Neuronal stem cell (in vitro differentiated cells): ENCODE results near the gene GRAPL.
"Not testable (repeated sequence)": the region's sequence is repeated elsewhere in the genome, so short reads cannot be mapped to it uniquely, and the experiment has no call there.

Source experiments
- DNase-seq: peaks from one replicate; pipeline ENCODE4 v3.0.0-alpha.2; 2013; ENCODE audit warnings: low spot score
- H2AFZ ChIP-seq: one replicate; pipeline ENCODE4 v1.6.1; 2013; ENCODE audit warnings: mild to moderate bottlenecking, low read length, inconsistent platforms
- H2AK5ac ChIP-seq: 2 replicates; pipeline ENCODE4 v1.6.1; 2013; ENCODE audit warnings: low read depth, mild to moderate bottlenecking, inconsistent platforms, low read length, moderate library complexity, mixed read lengths
- H2BK120ac ChIP-seq: 2 replicates; pipeline ENCODE4 v1.6.1; 2013; ENCODE audit warnings: low read depth, mild to moderate bottlenecking, inconsistent platforms, low read length, moderate library complexity, mixed read lengths
- H2BK12ac ChIP-seq: one replicate; pipeline ENCODE4 v1.6.1; 2013; ENCODE audit warnings: low read length, inconsistent platforms
- H2BK15ac ChIP-seq: 2 replicates; pipeline ENCODE4 v1.6.1; 2013; ENCODE audit warnings: mild to moderate bottlenecking, low read length, inconsistent platforms, mixed read lengths
- H2BK5ac ChIP-seq: one replicate; pipeline ENCODE4 v1.6.1; 2013; ENCODE audit warnings: inconsistent platforms, mild to moderate bottlenecking, low read length, moderate library complexity
- H3K14ac ChIP-seq: one replicate; pipeline ENCODE4 v1.6.1; 2013; ENCODE audit warnings: low read length, inconsistent platforms
- H3K18ac ChIP-seq: 2 replicates; pipeline ENCODE4 v1.6.1; 2013; ENCODE audit warnings: low read length, inconsistent platforms
- H3K23ac ChIP-seq: 2 replicates; pipeline ENCODE4 v1.6.1; 2013; ENCODE audit warnings: low read depth, mild to moderate bottlenecking, mixed read lengths, low read length, inconsistent platforms; ENCODE audit not compliant: poor library complexity
- H3K27ac ChIP-seq: replicated peaks from 3 replicates; pipeline ENCODE4 v1.5.1; 2013; ENCODE audit warnings: low read length, inconsistent platforms
- H3K27me3 ChIP-seq, 3 experiments: 2 replicates each; pipeline ENCODE4 v1.6.1; 2013; ENCODE audit warnings: low read length in 3 of 3, mild to moderate bottlenecking in 2 of 3, inconsistent platforms in 1 of 3, low read depth in 1 of 3, mixed read lengths in 1 of 3, moderate library complexity in 1 of 3; ENCODE audit not compliant: control insufficient read depth in 3 of 3, insufficient read depth in 3 of 3
- H3K36me3 ChIP-seq, 2 donors: replicated peaks in 1 of 2; 2 replicates each; pipeline ENCODE4 v1.6.1; 2013; ENCODE audit warnings: low read length in 2 of 2; ENCODE audit not compliant: control insufficient read depth in 2 of 2, insufficient read depth in 2 of 2
- H3K4ac ChIP-seq: 2 replicates; pipeline ENCODE4 v1.6.1; 2013; ENCODE audit warnings: inconsistent platforms, mild to moderate bottlenecking, low read length, moderate library complexity
- H3K4me1 ChIP-seq, 2 donors: 1 replicate in 1 of 2; 2 replicates in 1 of 2; pipeline ENCODE4 v1.6.1; 2013; ENCODE audit warnings: low read length in 2 of 2, low read depth in 1 of 2; ENCODE audit not compliant: control insufficient read depth in 2 of 2, insufficient read depth in 1 of 2
- H3K4me2 ChIP-seq: one replicate; pipeline ENCODE4 v1.6.1; 2013; ENCODE audit warnings: mild to moderate bottlenecking, low read length, inconsistent platforms; ENCODE audit not compliant: insufficient read depth, poor library complexity, severe bottlenecking
- H3K4me3 ChIP-seq, 2 donors: 2 replicates each; pipeline ENCODE4 v1.5.1; 2013; ENCODE audit warnings: low read length in 2 of 2, mild to moderate bottlenecking in 2 of 2, inconsistent platforms in 1 of 2, moderate library complexity in 1 of 2
- H3K79me1 ChIP-seq: one replicate; pipeline ENCODE4 v1.6.1; 2013; ENCODE audit warnings: low read depth, mild to moderate bottlenecking, inconsistent platforms, low read length, moderate library complexity
- H3K9ac ChIP-seq: one replicate; pipeline ENCODE4 v1.6.1; 2013; ENCODE audit warnings: mild to moderate bottlenecking, low read depth, low read length, inconsistent platforms; ENCODE audit not compliant: poor library complexity
- H3K9me3 ChIP-seq, 2 donors: replicated peaks in 1 of 2; 2 replicates each; pipeline versions ENCODE3 to v1.6.1; 2013; ENCODE audit warnings: low read length in 2 of 2, mild to moderate bottlenecking in 2 of 2, inconsistent platforms in 1 of 2, low read depth in 1 of 2, mixed read lengths in 1 of 2, moderate library complexity in 1 of 2; ENCODE audit not compliant: control insufficient read depth in 2 of 2, insufficient read depth in 1 of 2
- H4K8ac ChIP-seq: one replicate; pipeline ENCODE4 v1.6.1; 2013; ENCODE audit warnings: low read depth, mild to moderate bottlenecking, inconsistent platforms, low read length, moderate library complexity
- H4K91ac ChIP-seq: one replicate; pipeline ENCODE4 v1.6.1; 2013; ENCODE audit warnings: low read length, low read depth, mild to moderate bottlenecking, inconsistent platforms; ENCODE audit not compliant: poor library complexity
- WGBS, 2 donors: extraction: QIAGEN DNeasy Blood & Tissue Kit; methylation state at CpG; one replicate each; pipeline ENCODE4 v1.1.7; 2013; ENCODE audit warnings: missing lambda C conversion rate in 2 of 2, mixed read lengths in 1 of 2; ENCODE audit not compliant: insufficient read length in 2 of 2, insufficient replicate concordance in 1 of 2; ENCODE audit errors: extremely low coverage in 2 of 2; 5-methylcytosine and 5-hydroxymethylcytosine counted together

Gene GRAPL

GRCh38 chr17:19162384-19163216 is 35.2 kb downstream of the GRAPL start:
- H3K27me3 ChIP-seq, H4K91ac ChIP-seq, DNase-seq, H3K23ac ChIP-seq, H3K4me1 ChIP-seq, H4K8ac ChIP-seq, H3K27ac ChIP-seq, H2BK15ac ChIP-seq, H3K9ac ChIP-seq, H3K79me1 ChIP-seq, H2BK5ac ChIP-seq, H3K36me3 ChIP-seq, H3K18ac ChIP-seq, H2BK12ac ChIP-seq, H3K9me3 ChIP-seq, H3K4me3 ChIP-seq, H3K14ac ChIP-seq, H3K4ac ChIP-seq, H2AFZ ChIP-seq, H2BK120ac ChIP-seq, H2AK5ac ChIP-seq, H3K4me2 ChIP-seq: not testable (repeated sequence)
- no CpG with 5 or more reads among the region's 71 CpGs for WGBS, 2 donors

- not testable (repeated sequence) for H3K4ac ChIP-seq, H2BK120ac ChIP-seq, H2AFZ ChIP-seq, H4K91ac ChIP-seq, H2AK5ac ChIP-seq, H3K27ac ChIP-seq, H4K8ac ChIP-seq, H3K4me3 ChIP-seq, H3K4me2 ChIP-seq, H3K79me1 ChIP-seq, H3K23ac ChIP-seq, H3K4me1 ChIP-seq, DNase-seq, H2BK15ac ChIP-seq, H3K9ac ChIP-seq, H3K14ac ChIP-seq, H3K27me3 ChIP-seq, H2BK5ac ChIP-seq, H3K36me3 ChIP-seq, H3K9me3 ChIP-seq, H2BK12ac ChIP-seq, H3K18ac ChIP-seq
- WGBS, 2 donors = no CpG with 5 or more reads among the region's 3 CpGs
Observed at GRCh38 chr17:19174422-19174821, 47.0 kb downstream of the GRAPL start.

GRCh38 chr17:19175410-19175809 is 48.0 kb downstream of the GRAPL start:
- not testable (repeated sequence) for H2AK5ac ChIP-seq, H3K4me2 ChIP-seq
- no CpG with 5 or more reads among the region's 20 CpGs for WGBS, 2 donors

GRCh38 chr17:19181040-19181875 is 53.9 kb downstream of the GRAPL start:
- not testable (repeated sequence) for H3K4me3 ChIP-seq, H3K79me1 ChIP-seq, H3K4ac ChIP-seq, H3K14ac ChIP-seq, H2BK120ac ChIP-seq, H3K9me3 ChIP-seq, H2AFZ ChIP-seq, H2BK12ac ChIP-seq, H3K36me3 ChIP-seq, H2AK5ac ChIP-seq, H3K4me2 ChIP-seq, DNase-seq, H3K27me3 ChIP-seq, H4K8ac ChIP-seq, H4K91ac ChIP-seq, H2BK15ac ChIP-seq, H3K9ac ChIP-seq, H3K27ac ChIP-seq, H3K18ac ChIP-seq, H3K4me1 ChIP-seq, H3K23ac ChIP-seq, H2BK5ac ChIP-seq
- WGBS, 2 donors = no CpG with 5 or more reads among the region's 33 CpGs

More at GRCh38 chr17:19175410-19175809, 48.0 kb downstream of the GRAPL start:
- H4K8ac ChIP-seq, H3K27ac ChIP-seq, H3K23ac ChIP-seq, H3K4me1 ChIP-seq, H3K18ac ChIP-seq, H2BK12ac ChIP-seq, H2BK5ac ChIP-seq, H3K79me1 ChIP-seq, H2AFZ ChIP-seq, H3K27me3 ChIP-seq, H3K9me3 ChIP-seq, H3K4ac ChIP-seq, H2BK15ac ChIP-seq, DNase-seq, H2BK120ac ChIP-seq, H3K9ac ChIP-seq, H3K14ac ChIP-seq, H4K91ac ChIP-seq, H3K36me3 ChIP-seq, H3K4me3 ChIP-seq: not testable (repeated sequence)
